Caco-2 (cell line): Measurements from ENCODE around the gene DLG3. TPM values are rescaled to one million over a fixed set of nuclear protein-coding genes. Genes with fewer than 3 reads are reported as not detected.

Experiments
- BruUV-seq: library from RNA; stranded (reverse); fragments of 400-500 nt; replicated peaks from 2 replicates; lab custom pipeline; 2021; lab: Mats Ljungman, UMichigan
- CTCF ChIA-PET: fragments of 300-600 bp; sonication (Branson Sonifier 250); formaldehyde crosslinking; loops from one replicate; lab custom pipeline; 2022; ENCODE audit warnings: antibody characterized with exemption; lab: Charles Lee
- POLR2A ChIA-PET: fragments of 300-600 bp; sonication (Branson Sonifier 250); formaldehyde crosslinking; loops from one replicate; lab custom pipeline; 2022; ENCODE audit warnings: antibody characterized with exemption; lab: Charles Lee
- DNase-seq, 2 experiments: peaks; one replicate each; pipeline versions ENCODE4 v3.0.0 to v3.0.0-alpha.2; 2020 to 2022
- H3K27me3 ChIP-seq: replicated peaks from 2 replicates; pipeline ENCODE4 v1.6.0; 2011; ENCODE audit warnings: low read length; ENCODE audit not compliant: control insufficient read depth, insufficient read depth
- H3K36me3 ChIP-seq: 2 replicates; pipeline ENCODE4 v1.5.1; 2011; ENCODE audit warnings: low read length; ENCODE audit not compliant: control insufficient read depth, insufficient read depth
- H3K4me1 ChIP-seq: fragments of 250-450 bp; sonication (Bioruptor Pico); 2 replicates; pipeline ENCODE4 v1.5.1; 2020; ENCODE audit warnings: mild to moderate bottlenecking
- H3K4me3 ChIP-seq: 2 replicates; pipeline ENCODE4 v1.5.1; 2011; ENCODE audit warnings: low read depth, mild to moderate bottlenecking, control low read depth, low read length
- H3K9me3 ChIP-seq: fragments of 250-450 bp; sonication (Bioruptor Pico); 2 replicates; pipeline ENCODE4 v1.5.1; 2020; ENCODE audit warnings: mild to moderate bottlenecking, moderate library complexity
- H3K27ac Mint-ChIP-seq: one replicate; pipeline ENCODE4 v1.8.0; 2022; ENCODE audit warnings: mixed read lengths; ENCODE audit not compliant: unreplicated experiment
- H3K27me3 Mint-ChIP-seq: one replicate; pipeline ENCODE4 v1.8.0; 2022; ENCODE audit warnings: mixed read lengths; ENCODE audit not compliant: insufficient read depth, unreplicated experiment
- H3K36me3 Mint-ChIP-seq: one replicate; pipeline ENCODE4 v1.8.0; 2022; ENCODE audit warnings: mild to moderate bottlenecking, mixed read lengths; ENCODE audit not compliant: insufficient read depth, unreplicated experiment
- H3K4me1 Mint-ChIP-seq: one replicate; pipeline ENCODE4 v1.8.0; 2022; ENCODE audit warnings: low read depth, mixed read lengths; ENCODE audit not compliant: unreplicated experiment
- H3K4me3 Mint-ChIP-seq: one replicate; pipeline ENCODE4 v1.8.0; 2022; ENCODE audit warnings: mild to moderate bottlenecking, moderate library complexity, mixed read lengths; ENCODE audit not compliant: unreplicated experiment
- H3K9me3 Mint-ChIP-seq: one replicate; pipeline ENCODE4 v1.8.0; 2022; ENCODE audit warnings: mixed read lengths; ENCODE audit not compliant: unreplicated experiment
- CTCF ChIP-seq, 2 experiments: fragments of 200-600 bp in 1 of 2; IDR thresholded peaks; 1 replicate in 1 of 2; 2 replicates in 1 of 2; pipeline versions ENCODE4 v1.5.1 to v1.8.0; 2011 to 2022; ENCODE audit warnings: antibody characterized with exemption in 1 of 2, control low read depth in 1 of 2, inconsistent platforms in 1 of 2, low read depth in 1 of 2, low read length in 1 of 2, mild to moderate bottlenecking in 1 of 2, moderate library complexity in 1 of 2; ENCODE audit not compliant: insufficient read depth in 1 of 2, severe bottlenecking in 1 of 2, unreplicated experiment in 1 of 2
- intact Hi-C: fragments of 100-400 bp; cut with micrococcal nuclease; formaldehyde crosslinking; loops from one replicate; pipeline ENCODE4 v1.10.0; 2022; ENCODE audit not compliant: unreplicated experiment
- total RNA-seq: library from RNA; stranded (reverse); gene quantifications from 2 replicates; pipeline ENCODE4 v1.2.3, GENCODE V29; 2022

Gene DLG3
- total RNA-seq, 1 experiment from 2014 or later = 58.5 TPM

- no peaks in the 10 kb centered on the region for H3K9me3 Mint-ChIP-seq
These were observed 41.9 kb upstream of the DLG3 start for GRCh38 chrX:70402721-70403120.

GRCh38 chrX:70405003-70405402 is 39.6 kb upstream of the DLG3 start:
- Mint-ChIP-seq H3K9me3 (no peaks in the 10 kb centered on the region), H3K27me3 (no peaks in the 10 kb centered on the region), H3K4me1 (no peaks in the 10 kb centered on the region), H3K27ac (no peak overlapping the region), H3K4me3 (no peak overlapping the region), H3K36me3 (peaks cover 16% of the 10 kb centered on the region)
- POLR2A ChIA-PET = no interaction called here
- DNase-seq = no peak
- no peak for TF ChIP-seq CTCF (IDR thresholded peaks at IDR 0.05; ENCODE audit: insufficient read depth in 1 of 2, low read depth in 1 of 2, low read length in 1 of 2, severe bottlenecking in 1 of 2, unreplicated experiment in 1 of 2)
- Histone ChIP-seq H3K4me3 (no peak overlapping the region), H3K27me3 (no peaks in the 10 kb centered on the region), H3K4me1 (no peaks in the 10 kb centered on the region), H3K36me3 (no peaks in the 10 kb centered on the region), H3K9me3 (no peaks in the 10 kb centered on the region)
- no TSS peak for BruUV-seq
- intact Hi-C loops = no loop called here
- CTCF ChIA-PET = no interaction called here

More at GRCh38 chrX:70402721-70403120, 41.9 kb upstream of the DLG3 start:
- intact Hi-C loops = no loop called here
- no peak overlapping the region for H3K4me3 Mint-ChIP-seq
- CTCF ChIA-PET = no interaction called here
- no peaks in the 10 kb centered on the region for H3K4me1 Mint-ChIP-seq
- no peaks in the 10 kb centered on the region for H3K27me3 Mint-ChIP-seq
- Histone ChIP-seq H3K9me3 (no peaks in the 10 kb centered on the region), H3K27me3 (no peaks in the 10 kb centered on the region), H3K4me3 (no peak overlapping the region), H3K4me1 (no peaks in the 10 kb centered on the region), H3K36me3 (no peaks in the 10 kb centered on the region)
- POLR2A ChIA-PET = no interaction called here
- no peak for TF ChIP-seq CTCF (IDR thresholded peaks at IDR 0.05; ENCODE audit: insufficient read depth in 1 of 2, low read depth in 1 of 2, low read length in 1 of 2, severe bottlenecking in 1 of 2, unreplicated experiment in 1 of 2)
- DNase-seq = no peak
- H3K27ac Mint-ChIP-seq = no peak overlapping the region
- peaks cover 3% of the 10 kb centered on the region for H3K36me3 Mint-ChIP-seq
- BruUV-seq = no TSS peak

- Mint-ChIP-seq H3K27ac (no peak overlapping the region), H3K9me3 (no peaks in the 10 kb centered on the region), H3K4me3 (no peak overlapping the region), H3K36me3 (peaks cover 16% of the 10 kb centered on the region), H3K4me1 (no peaks in the 10 kb centered on the region), H3K27me3 (no peaks in the 10 kb centered on the region)
- H3K36me3 ChIP-seq = no peaks in the 10 kb centered on the region
- no peaks in the 10 kb centered on the region for H3K4me1 ChIP-seq
- H3K9me3 ChIP-seq = no peaks in the 10 kb centered on the region
- H3K4me3 ChIP-seq = no peak overlapping the region
- BruUV-seq = no TSS peak
- CTCF ChIA-PET = no interaction called here
- intact Hi-C loops = no loop called here
- POLR2A ChIA-PET = no interaction called here
- no peak for TF ChIP-seq CTCF (IDR thresholded peaks at IDR 0.05; ENCODE audit: insufficient read depth in 1 of 2, low read depth in 1 of 2, low read length in 1 of 2, severe bottlenecking in 1 of 2, unreplicated experiment in 1 of 2)
- no peaks in the 10 kb centered on the region for H3K27me3 ChIP-seq
- no peak for DNase-seq
These were observed 33.7 kb upstream of the DLG3 start for GRCh38 chrX:70410921-70411320.
